K562 (cell line): ENCODE measurements around the gene CPED1. TPM values are rescaled to one million over a fixed set of nuclear protein-coding genes. Genes with fewer than 3 reads are reported as not detected.
A peak's percentile ranks its signal among the peaks of the same experiment; 100 is the strongest.

ENCODE experiments used
- ATAC-seq: fragments of 200-7000 bp; cut with Tn5 transposase; 3 replicates; pipeline ENCODE4 v1.9.1; 2020; ENCODE audit warnings: moderate library complexity
- BruUV-seq: library from RNA; stranded (reverse); fragments of 400-500 nt; replicated peaks from 2 replicates; lab custom pipeline; 2021; lab: Mats Ljungman, UMichigan
- CTCF ChIA-PET: fragments of 300-600 bp; formaldehyde crosslinking; extraction: SDS; loops from one replicate; lab custom pipeline; 2021; ENCODE audit warnings: low intra/inter-chr PET ratio; lab: Yijun Ruan, JAX
- POLR2A ChIA-PET: fragments of 300-600, 350-650 bp; sonication (Branson Sonifier 250); formaldehyde crosslinking; extraction: SDS; loops from one replicate; lab custom pipeline; 2021; ENCODE audit warnings: antibody characterized with exemption, inconsistent platforms; lab: Yijun Ruan, JAX
- DNase-seq, 4 experiments: peaks; one replicate each; pipeline versions ENCODE4 v3.0.0 to v3.0.0-alpha.2; 2011 to 2018; ENCODE audit warnings: low spot score in 3 of 4, mixed read lengths in 3 of 4; ENCODE audit errors: extremely low read depth in 1 of 4
- FAIRE-seq: peaks from 2 replicates; lab custom pipeline; 2011; peaks lifted over from hg19 to GRCh38; lab: Jason Lieb, UNC
- H2AFZ ChIP-seq: 2 replicates; pipeline ENCODE4 v1.6.0; 2011; ENCODE audit warnings: low read depth, low read length, control low read depth, inconsistent platforms
- H3K27ac ChIP-seq: fragments of 200-600 bp; 3 replicates; pipeline ENCODE4 v1.8.0; 2011; ENCODE audit warnings: low read depth, mild to moderate bottlenecking, control low read depth, inconsistent platforms, low read length, moderate library complexity, mixed read lengths; ENCODE audit errors: extremely low read depth
- H3K27me3 ChIP-seq, 2 experiments: fragments of 300-600 bp in 1 of 2; 2 replicates in 1 of 2; 3 replicates in 1 of 2; pipeline versions ENCODE4 v1.6.0 to v1.8.0; 2011; ENCODE audit warnings: inconsistent platforms in 2 of 2, low read length in 2 of 2, mild to moderate bottlenecking in 1 of 2, mixed read lengths in 1 of 2, moderate library complexity in 1 of 2; ENCODE audit not compliant: control insufficient read depth in 2 of 2, insufficient read depth in 2 of 2
- H3K36me3 ChIP-seq: fragments of 300-600 bp; 3 replicates; pipeline ENCODE4 v1.8.0; 2011; ENCODE audit warnings: mild to moderate bottlenecking, low read length, inconsistent platforms; ENCODE audit not compliant: control insufficient read depth, insufficient read depth
- H3K4me1 ChIP-seq, 2 experiments: fragments of 200-600 bp in 1 of 2; replicated peaks in 1 of 2; 2 replicates in 1 of 2; 3 replicates in 1 of 2; pipeline versions ENCODE4 v1.5.1 to v1.8.0; 2011; ENCODE audit warnings: inconsistent platforms in 2 of 2, low read length in 2 of 2, mild to moderate bottlenecking in 1 of 2, mixed read lengths in 1 of 2, moderate library complexity in 1 of 2; ENCODE audit not compliant: control insufficient read depth in 2 of 2, insufficient read depth in 2 of 2
- H3K4me2 ChIP-seq: 2 replicates; pipeline ENCODE4 v1.6.1; 2011; ENCODE audit warnings: low read length, control low read depth, inconsistent platforms, mixed read lengths; ENCODE audit not compliant: insufficient read depth
- H3K4me3 ChIP-seq: fragments of 200-600 bp; sonication (generic), shearing (Covaris generic); 2 replicates; pipeline ENCODE4 v1.5.1; 2016; ENCODE audit warnings: control low read depth, inconsistent platforms
- H3K79me2 ChIP-seq: fragments of 200-600 bp; 3 replicates; pipeline ENCODE4 v1.8.0; 2011; ENCODE audit warnings: low read length, inconsistent platforms; ENCODE audit not compliant: control insufficient read depth, insufficient read depth
- H3K9ac ChIP-seq, 2 experiments: 2 replicates each; pipeline versions ENCODE4 v1.6.0 to v1.6.1; 2011; ENCODE audit warnings: low read depth in 2 of 2, low read length in 2 of 2, control low read depth in 1 of 2, inconsistent platforms in 1 of 2, mild to moderate bottlenecking in 1 of 2, mixed read lengths in 1 of 2; ENCODE audit not compliant: insufficient read depth in 1 of 2
- H3K9me1 ChIP-seq: one replicate; pipeline ENCODE4 v1.6.0; 2011; ENCODE audit warnings: inconsistent platforms, mild to moderate bottlenecking, low read length, moderate library complexity; ENCODE audit not compliant: control insufficient read depth, insufficient read depth
- H3K9me3 ChIP-seq: replicated peaks from 2 replicates; pipeline ENCODE4 v1.5.1; 2011; ENCODE audit warnings: low read depth, low read length, inconsistent platforms; ENCODE audit not compliant: control insufficient read depth, insufficient read depth
- H4K20me1 ChIP-seq: replicated peaks from 2 replicates; pipeline ENCODE4 v1.6.1; 2011; ENCODE audit warnings: low read length, inconsistent platforms, mixed read lengths; ENCODE audit not compliant: control insufficient read depth, insufficient read depth
- BRCA1 ChIP-seq, 2 experiments: fragments of 450-650 bp in 1 of 2; sonication (generic) in 1 of 2; formaldehyde crosslinking in 1 of 2; IDR thresholded peaks; 2 replicates each; pipeline versions ENCODE4 v1.5.0 to v1.6.1; 2017 to 2020; ENCODE audit warnings: mild to moderate bottlenecking in 1 of 2, missing genetic modification reagents in 1 of 2
- CTBP1 ChIP-seq: fragments of 450-650 bp; IDR thresholded peaks from 2 replicates; pipeline ENCODE4 v1.6.1; 2016; ENCODE audit warnings: borderline replicate concordance
- FOXK2 ChIP-seq, 2 experiments: fragments of 450-650 bp; IDR thresholded peaks in 1 of 2; conservative IDR thresholded peaks in 1 of 2; 2 replicates each; pipeline ENCODE4 v1.6.1; 2016; ENCODE audit warnings: low read depth in 2 of 2, mild to moderate bottlenecking in 1 of 2
- JUND ChIP-seq, 2 experiments: IDR thresholded peaks; 2 replicates in 1 of 2; 3 replicates in 1 of 2; pipeline ENCODE4 v1.6.1; 2011; ENCODE audit warnings: borderline replicate concordance in 2 of 2, low read depth in 2 of 2, low read length in 2 of 2, improper control_type of control experiment in 1 of 2, missing biosample characterization in 1 of 2, missing genetic modification characterization in 1 of 2, missing genetic modification reagents in 1 of 2
- NFIC ChIP-seq: fragments of 450-650 bp; IDR thresholded peaks from 2 replicates; pipeline ENCODE4 v1.6.1; 2017; ENCODE audit warnings: mild to moderate bottlenecking, inconsistent platforms
- TARDBP ChIP-seq: fragments of 450-650 bp; IDR thresholded peaks from 2 replicates; pipeline ENCODE4 v1.6.1; 2016
- ZC3H8 ChIP-seq: fragments of 450-650 bp; IDR thresholded peaks from 2 replicates; pipeline ENCODE4 v1.6.1; 2017
- ZFP1 ChIP-seq: fragments of 450-650 bp; formaldehyde crosslinking; IDR thresholded peaks from 2 replicates; pipeline ENCODE4 v1.4.0; 2020; ENCODE audit warnings: mild to moderate bottlenecking, mixed read lengths
- ZNF124 ChIP-seq: sonication (generic); formaldehyde crosslinking; IDR thresholded peaks from 2 replicates; pipeline ENCODE4 v1.8.1; 2022; ENCODE audit warnings: missing genetic modification reagents
- ZNF175 ChIP-seq: fragments of 200-800 bp; sonication (Bioruptor generic); IDR thresholded peaks from 2 replicates; pipeline ENCODE4 v1.6.1; 2016; ENCODE audit warnings: low read depth, mild to moderate bottlenecking, missing genetic modification characterization, missing compliant biosample characterization
- ZNF239 ChIP-seq: fragments of 250-450 bp; sonication (Bioruptor Pico); IDR thresholded peaks from 2 replicates; pipeline ENCODE4 v1.4.0; 2020; ENCODE audit warnings: mild to moderate bottlenecking
- ZNF445 ChIP-seq: fragments of 250-450 bp; sonication (Bioruptor Pico); IDR thresholded peaks from 2 replicates; pipeline ENCODE4 v1.4.0; 2020; ENCODE audit warnings: low read depth, mild to moderate bottlenecking, moderate library complexity
- WGBS: fragments of 100-300 bp; shearing (Covaris generic); methylation state at CpG from one replicate; pipeline ENCODE4 v1.1.6; 2016; ENCODE audit warnings: low coverage, mixed read lengths; ENCODE audit not compliant: insufficient coverage; ENCODE audit errors: missing lambda C conversion rate; 5-methylcytosine and 5-hydroxymethylcytosine counted together
- in situ Hi-C: fragments of 300-500 bp; cut with MboI; formaldehyde crosslinking; loops from 4 replicates; pipeline ENCODE4 v1.15.0; 2018; ENCODE audit warnings: inconsistent platforms, mixed read lengths
- intact Hi-C: fragments of 100-400 bp; cut with micrococcal nuclease; formaldehyde crosslinking; loops from 2 replicates; pipeline ENCODE4 v1.14.2; 2022
- polyA plus RNA-seq, 8 experiments: library from polyadenylated mRNA; depleted of rRNA in 4 of 8; stranded (reverse) in 5 of 8; unstranded in 3 of 8; fragments of >200 nt; fragmentation: Nextera tagmentation in 2 of 8; fragmentation: Illumina TruSeq in 1 of 8; extraction: Ambion mirVana in 2 of 8; extraction: Trizol in 1 of 8; gene quantifications; 2 replicates each; pipeline versions ENCODE4 v1.2.1 to v1.2.3, GENCODE V29; 2011 to 2014; ENCODE audit warnings: inconsistent platforms in 1 of 8, missing spikeins in 1 of 8
- total RNA-seq, 7 experiments: library from RNA; depleted of rRNA in 6 of 7; stranded (reverse); fragments of >200 nt in 6 of 7; fragmentation: Illumina TruSeq in 2 of 7; extraction: Trizol in 2 of 7; gene quantifications; 2 replicates each; pipeline versions ENCODE4 v1.2.1 to v1.2.3, GENCODE V29; 2011 to 2021; ENCODE audit warnings: low replicate concordance in 1 of 7
- TF ChIP-seq, protein P1 (sequence below), 2 experiments: IDR thresholded peaks in 1 of 2; conservative IDR thresholded peaks in 1 of 2; 2 replicates each; pipeline ENCODE4 v1.6.1; 2016; ENCODE audit warnings: low read depth in 2 of 2, mild to moderate bottlenecking in 1 of 2, missing compliant biosample characterization in 1 of 2, missing genetic modification characterization in 1 of 2, moderate library complexity in 1 of 2
- TF ChIP-seq, protein P2 (sequence below): fragments of 250-450 bp; sonication (Bioruptor Pico); IDR thresholded peaks from 2 replicates; pipeline ENCODE4 v1.8.0; 2022; ENCODE audit warnings: moderate library complexity, mild to moderate bottlenecking, inconsistent platforms

Gene CPED1
- total and polyA plus RNA-seq, 9 of the 15 experiments (the other 6 are each of a cell fraction or from before 2014, with no cell fraction given) = 195 to 393 (median 290) TPM

GRCh38 chr7:121032645-121033460 lies 44.3 kb downstream of the CPED1 start:
- intact Hi-C loops (no loop called here), in situ Hi-C loops (no loop called here)
- Histone ChIP-seq H3K36me3 (peaks cover 66% of the 10 kb centered on the region), H3K9ac (peak overlapping the region in 1 of 2 experiments; percentile 10; a peak in 1 of 4 replicates), H3K27me3 (no peaks in the 10 kb centered on the region), H3K9me1 (no peaks in the 10 kb centered on the region), H3K79me2 (peaks cover 98% of the 10 kb centered on the region), H4K20me1 (no peaks in the 10 kb centered on the region), H3K9me3 (no peaks in the 10 kb centered on the region), H3K4me1 (peaks cover 8 to 54% of the 10 kb centered on the region in 2 experiments; a peak in 4 of 5 replicates), H3K27ac (peak overlapping the region; percentile 58), H2AFZ (peak overlapping the region; percentile 14; the same call in 1 of the 2 replicates), H3K4me2 (peak overlapping the region; percentile 30), H3K4me3 (no peak overlapping the region)
- CTCF ChIA-PET = interaction anchor here (0.6 to 0.7 kb wide), 2 partner anchors 9 to 11 kb away, joined by 3 read pairs; no protein-coding TSS in a partner anchor
- whole genome bisulfite sequencing = 31% methylated on average over 7 of the region's 7 CpGs
- POLR2A ChIA-PET = no interaction called here
- BruUV-seq = no TSS peak
- ATAC-seq = peak; percentile 57
- peak in 2 of 4 experiments; percentile 40 to 70 for DNase-seq
- FAIRE-seq = no peak
- TF ChIP-seq CTBP1 (peak; percentile 40; the same call in 1 of the 2 replicates), ZNF239 (CRISPR knock-in tag) (0 out of 2 replicates have a peak, but pooled peaks have one; percentile 2), NFIC (peak; percentile 86), ZFP1 (CRISPR knock-in tag) (no peak), ZNF175 (CRISPR knock-in tag) (no peak; the same call in 1 of the 2 replicates), ZC3H8 (no peak), TARDBP (no peak), JUND (IDR thresholded peaks at IDR 0.05; ENCODE audit: borderline replicate concordance, low read depth, low read length) (peak; percentile 2; the same call in 1 of the 2 replicates), JUND (tag; IDR thresholded peaks at IDR 0.05; ENCODE audit: borderline replicate concordance, low read depth, low read length) (no peak), BRCA1 (IDR thresholded peaks at IDR 0.05) (no peak), BRCA1 (CRISPR knock-in tag; IDR thresholded peaks at IDR 0.05) (no peak), ZNF445 (no peak), FOXK2 (conservative IDR thresholded peaks at IDR 0.05 in 1 of 2, IDR thresholded peaks at IDR 0.05 in 1 of 2; ENCODE audit: low read depth in 2 of 2) (0 out of 4 replicates have a peak, but pooled peaks of 1 of the 2 experiments have one; percentile 16), ZNF124 (no peak)
- TF ChIP-seq, protein P1, sequence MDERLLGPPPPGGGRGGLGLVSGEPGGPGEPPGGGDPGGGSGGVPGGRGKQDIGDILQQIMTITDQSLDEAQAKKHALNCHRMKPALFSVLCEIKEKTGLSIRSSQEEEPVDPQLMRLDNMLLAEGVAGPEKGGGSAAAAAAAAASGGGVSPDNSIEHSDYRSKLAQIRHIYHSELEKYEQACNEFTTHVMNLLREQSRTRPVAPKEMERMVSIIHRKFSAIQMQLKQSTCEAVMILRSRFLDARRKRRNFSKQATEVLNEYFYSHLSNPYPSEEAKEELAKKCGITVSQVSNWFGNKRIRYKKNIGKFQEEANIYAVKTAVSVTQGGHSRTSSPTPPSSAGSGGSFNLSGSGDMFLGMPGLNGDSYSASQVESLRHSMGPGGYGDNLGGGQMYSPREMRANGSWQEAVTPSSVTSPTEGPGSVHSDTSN (CRISPR knock-in tag; IDR thresholded peaks at IDR 0.05; ENCODE audit: low read depth) = no peak
- TF ChIP-seq, protein P1 (tag; conservative IDR thresholded peaks at IDR 0.05; ENCODE audit: low read depth) = peak; percentile 82
- TF ChIP-seq, protein P2, sequence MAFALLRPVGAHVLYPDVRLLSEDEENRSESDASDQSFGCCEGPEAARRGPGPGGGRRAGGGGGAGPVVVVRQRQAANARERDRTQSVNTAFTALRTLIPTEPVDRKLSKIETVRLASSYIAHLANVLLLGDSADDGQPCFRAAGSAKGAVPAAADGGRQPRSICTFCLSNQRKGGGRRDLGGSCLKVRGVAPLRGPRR = no peak
